Brain microvascular endothelial cell (primary cell): ENCODE results near the gene AUTS2.

Experiments
- DNase-seq: peaks from one replicate; pipeline ENCODE4 v3.0.0-alpha.2; 2020
- H3K27ac ChIP-seq: fragments of 250-450 bp; sonication (Bioruptor Pico); 2 replicates; pipeline ENCODE4 v1.5.1; 2020; ENCODE audit warnings: mild to moderate bottlenecking, moderate library complexity
- H3K27me3 ChIP-seq: fragments of 250-450 bp; sonication (Bioruptor Pico); replicated peaks from 2 replicates; pipeline ENCODE4 v1.5.1; 2020; ENCODE audit warnings: mild to moderate bottlenecking
- H3K36me3 ChIP-seq: fragments of 250-450 bp; sonication (Bioruptor Pico); replicated peaks from 2 replicates; pipeline ENCODE4 v1.5.1; 2020; ENCODE audit warnings: mild to moderate bottlenecking
- H3K4me3 ChIP-seq: 2 replicates; pipeline ENCODE4 v1.5.1; 2011; ENCODE audit warnings: low read depth, mild to moderate bottlenecking, control low read depth, low read length, moderate library complexity
- in situ Hi-C: cut with HindIII; loops from 2 replicates; pipeline ENCODE4 v1.10.0; 2017; ENCODE audit warnings: low sequenced_read_pairs, low pct_ligation_motif_present
- TF ChIP-seq, protein P1 (sequence below): IDR thresholded peaks from 2 replicates; pipeline ENCODE4 v1.5.1; 2011; ENCODE audit warnings: low read depth, mild to moderate bottlenecking, moderate library complexity, low read length, control low read depth, inconsistent platforms; ENCODE audit errors: missing control alignments

Gene AUTS2

DNA sequence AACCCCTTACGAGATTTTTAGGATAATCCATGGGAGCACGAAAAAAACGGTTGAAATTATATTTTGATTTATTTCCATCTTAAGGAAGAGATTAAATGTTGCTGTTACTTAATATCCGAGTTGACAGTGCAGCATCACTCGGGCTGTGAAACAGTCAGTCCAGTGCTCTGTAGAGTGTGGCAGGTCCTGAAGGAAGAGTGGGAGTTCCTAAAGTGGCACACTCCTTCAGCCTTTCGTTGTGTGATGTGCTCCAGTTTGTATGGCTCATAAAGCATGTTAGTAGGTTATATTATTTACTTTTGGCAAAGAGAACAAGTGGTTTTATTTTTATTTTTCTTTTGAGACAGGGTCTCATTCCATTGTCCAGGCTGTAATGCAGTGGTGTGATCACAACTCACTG lies 358.3 kb downstream of the AUTS2 start:
- DNase-seq, result no peak
- no peaks in the 10 kb centered on the region for H3K36me3 ChIP-seq
- in situ Hi-C loops, result no loop called here
- TF ChIP-seq, protein P1, sequence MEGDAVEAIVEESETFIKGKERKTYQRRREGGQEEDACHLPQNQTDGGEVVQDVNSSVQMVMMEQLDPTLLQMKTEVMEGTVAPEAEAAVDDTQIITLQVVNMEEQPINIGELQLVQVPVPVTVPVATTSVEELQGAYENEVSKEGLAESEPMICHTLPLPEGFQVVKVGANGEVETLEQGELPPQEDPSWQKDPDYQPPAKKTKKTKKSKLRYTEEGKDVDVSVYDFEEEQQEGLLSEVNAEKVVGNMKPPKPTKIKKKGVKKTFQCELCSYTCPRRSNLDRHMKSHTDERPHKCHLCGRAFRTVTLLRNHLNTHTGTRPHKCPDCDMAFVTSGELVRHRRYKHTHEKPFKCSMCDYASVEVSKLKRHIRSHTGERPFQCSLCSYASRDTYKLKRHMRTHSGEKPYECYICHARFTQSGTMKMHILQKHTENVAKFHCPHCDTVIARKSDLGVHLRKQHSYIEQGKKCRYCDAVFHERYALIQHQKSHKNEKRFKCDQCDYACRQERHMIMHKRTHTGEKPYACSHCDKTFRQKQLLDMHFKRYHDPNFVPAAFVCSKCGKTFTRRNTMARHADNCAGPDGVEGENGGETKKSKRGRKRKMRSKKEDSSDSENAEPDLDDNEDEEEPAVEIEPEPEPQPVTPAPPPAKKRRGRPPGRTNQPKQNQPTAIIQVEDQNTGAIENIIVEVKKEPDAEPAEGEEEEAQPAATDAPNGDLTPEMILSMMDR, result no peak
- no peak overlapping the region for H3K27ac ChIP-seq
- H3K4me3 ChIP-seq, result no peak overlapping the region
- H3K27me3 ChIP-seq, result no peaks in the 10 kb centered on the region

DNA sequence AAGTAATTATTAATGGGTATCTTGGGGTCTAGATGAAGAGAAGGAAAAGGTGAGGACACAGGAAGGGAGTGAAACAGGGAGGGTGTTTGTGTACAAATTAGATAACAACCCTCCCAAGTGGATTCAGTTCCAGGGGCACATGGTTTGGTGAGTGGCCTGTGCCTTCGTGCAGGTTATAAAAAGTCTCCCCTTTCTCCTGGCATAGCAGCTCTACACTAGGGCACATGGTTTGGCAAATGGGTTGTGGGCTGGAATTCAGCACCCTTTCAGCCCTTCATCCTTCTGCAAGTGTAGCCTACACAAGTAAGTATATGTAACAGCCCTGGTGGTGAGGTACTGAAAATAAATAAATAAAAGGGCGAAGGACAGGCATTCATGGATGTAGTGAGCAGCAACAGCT lies 359.4 kb downstream of the AUTS2 start:
- Histone ChIP-seq H3K4me3 (no peak overlapping the region), H3K27ac (no peak overlapping the region), H3K27me3 (no peaks in the 10 kb centered on the region), H3K36me3 (no peaks in the 10 kb centered on the region)
- in situ Hi-C loops, result no loop called here
- TF ChIP-seq, protein P1, result no peak
- DNase-seq, result no peak

DNA sequence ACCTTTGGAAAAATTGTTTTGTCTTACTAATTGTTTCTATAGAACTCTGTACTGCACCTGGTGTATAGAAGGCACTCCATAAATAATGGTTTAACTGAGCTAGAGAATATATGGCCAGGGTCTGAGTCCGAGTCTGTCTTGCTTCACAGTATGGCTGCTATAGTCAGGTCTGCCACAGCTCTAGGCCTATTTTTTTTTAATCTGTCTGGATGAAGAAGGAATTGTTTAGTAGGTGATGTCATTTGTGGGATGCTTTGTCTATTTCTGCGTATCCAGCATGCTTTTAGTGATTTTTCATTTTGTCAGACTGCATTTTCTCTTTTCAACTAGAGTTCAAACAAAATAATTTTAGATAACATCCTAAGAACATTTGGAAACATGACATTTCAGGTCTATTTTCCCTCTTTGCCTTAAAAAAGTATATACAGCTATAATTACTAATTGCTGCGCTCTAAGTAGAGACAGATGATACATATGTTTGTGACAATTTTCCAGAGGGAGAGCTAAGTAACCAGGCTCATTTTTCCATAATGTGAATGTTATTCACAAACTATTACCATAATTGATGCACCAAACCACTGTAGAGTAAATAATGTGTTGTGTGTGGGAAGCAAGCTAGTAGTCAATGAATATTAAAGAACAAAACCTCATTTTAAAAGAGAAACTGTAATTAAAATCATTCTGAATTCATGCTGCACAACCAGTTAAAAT lies 361.7 kb downstream of the AUTS2 start:
- Histone ChIP-seq H3K27me3 (no peaks in the 10 kb centered on the region), H3K36me3 (no peaks in the 10 kb centered on the region), H3K4me3 (no peak overlapping the region), H3K27ac (no peak overlapping the region)
- DNase-seq, result no peak
- in situ Hi-C loops, result no loop called here
- TF ChIP-seq, protein P1, result no peak

DNA sequence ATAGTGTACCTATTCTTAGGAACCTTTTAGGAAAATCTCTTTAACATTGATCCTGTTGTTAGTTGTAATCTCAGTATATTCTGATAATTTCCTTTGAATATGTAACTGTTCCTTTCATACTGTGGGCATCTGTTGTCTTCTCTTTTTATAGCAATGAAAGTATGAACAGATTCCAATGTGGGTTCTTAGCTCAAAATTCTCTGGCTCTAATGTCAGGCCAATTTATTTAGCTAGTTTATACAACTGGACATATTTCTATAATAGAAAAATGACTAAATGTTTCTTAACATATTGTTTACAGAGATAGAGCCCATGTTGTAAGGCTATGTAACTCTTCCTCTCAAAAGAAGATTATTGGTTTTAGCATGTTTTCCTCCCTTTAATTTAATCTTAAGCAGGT lies 363.2 kb downstream of the AUTS2 start:
- DNase-seq, result no peak
- Histone ChIP-seq H3K4me3 (no peak overlapping the region), H3K27me3 (no peaks in the 10 kb centered on the region), H3K36me3 (no peaks in the 10 kb centered on the region), H3K27ac (no peak overlapping the region)
- in situ Hi-C loops, result no loop called here
- TF ChIP-seq, protein P1, result no peak

DNA sequence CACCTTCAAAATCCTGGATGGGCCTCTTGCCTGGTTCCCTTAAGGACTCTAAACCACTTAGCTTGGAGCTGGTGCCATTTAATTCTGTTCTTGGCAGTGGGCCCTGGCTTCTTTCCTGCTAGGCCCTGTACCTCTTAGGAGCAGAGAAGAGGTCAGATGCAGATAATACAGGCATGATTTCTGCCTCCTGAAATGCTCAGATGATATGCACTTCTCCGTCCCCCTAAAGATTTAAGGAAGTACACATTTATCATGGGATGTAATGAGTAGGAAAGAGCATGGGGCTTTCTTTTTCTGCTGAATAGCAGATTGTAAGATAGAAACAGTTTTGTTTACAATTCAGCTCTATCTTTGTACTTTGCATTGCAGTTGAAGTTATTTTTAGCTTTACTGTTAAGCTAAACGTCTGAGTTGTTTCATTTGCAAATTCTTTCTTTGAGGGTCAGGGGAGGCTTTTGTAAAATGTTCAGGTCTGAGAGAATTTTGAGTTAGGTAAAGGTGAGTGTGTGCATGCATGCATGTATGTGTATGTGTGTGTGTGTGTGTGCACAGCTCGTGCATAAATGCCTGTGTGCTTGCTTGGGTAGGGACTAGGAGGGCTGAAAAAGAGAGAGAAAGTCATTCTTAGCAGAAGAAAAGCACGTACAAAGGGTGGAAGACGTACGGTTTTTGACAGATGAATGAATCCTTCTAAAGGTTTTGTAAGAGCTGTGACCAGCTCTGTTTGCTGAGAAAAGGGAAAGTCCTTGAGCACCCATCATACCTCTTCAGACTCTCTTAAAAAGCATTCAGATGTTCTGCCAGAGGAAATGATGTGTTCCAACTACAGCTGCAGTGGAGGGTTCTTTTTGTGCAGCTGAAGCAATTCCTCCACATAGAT lies 364.2 kb downstream of the AUTS2 start:
- no peak overlapping the region for H3K27ac ChIP-seq
- TF ChIP-seq, protein P1, result no peak
- no peak for DNase-seq
- in situ Hi-C loops, result no loop called here
- no peaks in the 10 kb centered on the region for H3K27me3 ChIP-seq
- H3K4me3 ChIP-seq, result no peak overlapping the region
- H3K36me3 ChIP-seq, result no peaks in the 10 kb centered on the region
